CD14-positive monocyte (primary cell): ENCODE data around the gene ME3. TPM values are rescaled to one million over a fixed set of nuclear protein-coding genes. Genes with fewer than 3 reads are reported as not detected.

Source experiments
- DNase-seq, 3 donors: peaks; one replicate each; pipeline ENCODE4 v3.0.0-alpha.2; 2011 to 2022
- H2AFZ ChIP-seq: 2 replicates; pipeline ENCODE4 v1.6.0; 2012; ENCODE audit warnings: mild to moderate bottlenecking, low read depth, low read length, inconsistent platforms; ENCODE audit not compliant: insufficient read depth, poor library complexity, severe bottlenecking
- H3K27ac ChIP-seq, 2 donors: 1 replicate in 1 of 2; 2 replicates in 1 of 2; pipeline ENCODE4 v1.5.1; 2012 to 2013; ENCODE audit warnings: low read length in 2 of 2, control low read depth in 1 of 2, inconsistent platforms in 1 of 2, low read depth in 1 of 2, mild to moderate bottlenecking in 1 of 2
- H3K27me3 ChIP-seq, 2 donors: one replicate each; pipeline versions ENCODE4 v1.6.0 to v1.6.1; 2011 to 2013; ENCODE audit warnings: low read length in 2 of 2; ENCODE audit not compliant: control insufficient read depth in 2 of 2, insufficient read depth in 2 of 2
- H3K36me3 ChIP-seq, 2 donors: replicated peaks in 1 of 2; 1 replicate in 1 of 2; 2 replicates in 1 of 2; pipeline versions ENCODE4 v1.5.1 to v1.6.1; 2012 to 2013; ENCODE audit warnings: low read length in 2 of 2, control low read depth in 1 of 2, inconsistent platforms in 1 of 2, mild to moderate bottlenecking in 1 of 2; ENCODE audit not compliant: insufficient read depth in 2 of 2, control insufficient read depth in 1 of 2
- H3K4me1 ChIP-seq, 2 donors: 1 replicate in 1 of 2; 2 replicates in 1 of 2; pipeline versions ENCODE4 v1.5.1 to v1.6.1; 2012 to 2013; ENCODE audit warnings: low read length in 2 of 2, control low read depth in 1 of 2, inconsistent platforms in 1 of 2, mild to moderate bottlenecking in 1 of 2, moderate library complexity in 1 of 2; ENCODE audit not compliant: insufficient read depth in 2 of 2, control insufficient read depth in 1 of 2
- H3K4me2 ChIP-seq: replicated peaks from 2 replicates; pipeline ENCODE3; 2012; ENCODE audit warnings: low read length, moderate library complexity, mild to moderate bottlenecking; ENCODE audit not compliant: poor library complexity, severe bottlenecking; ENCODE audit errors: extremely low read depth
- H3K4me3 ChIP-seq, 3 experiments: fragments of 200-600 bp in 1 of 3; sonication (generic) in 1 of 3; replicated peaks in 1 of 3; 1 replicate in 2 of 3; 2 replicates in 1 of 3; pipeline ENCODE4 v1.5.1; 2011 to 2013; ENCODE audit warnings: low read length in 3 of 3, mild to moderate bottlenecking in 3 of 3, control low read depth in 2 of 3, low read depth in 2 of 3, inconsistent platforms in 1 of 3, moderate library complexity in 1 of 3
- H3K79me2 ChIP-seq: 2 replicates; pipeline ENCODE4 v1.6.0; 2012; ENCODE audit warnings: mild to moderate bottlenecking, control low read depth, inconsistent platforms, low read length, moderate library complexity; ENCODE audit not compliant: insufficient read depth
- H3K9ac ChIP-seq: 2 replicates; pipeline ENCODE4 v1.6.0; 2017; ENCODE audit warnings: low read length, mild to moderate bottlenecking; ENCODE audit not compliant: insufficient read depth, poor library complexity, severe bottlenecking
- H3K9me3 ChIP-seq, 2 donors: replicated peaks in 1 of 2; 1 replicate in 1 of 2; 2 replicates in 1 of 2; pipeline versions ENCODE4 v1.5.1 to v1.6.1; 2012 to 2013; ENCODE audit warnings: low read length in 2 of 2, control low read depth in 1 of 2; ENCODE audit not compliant: control insufficient read depth in 1 of 2, insufficient read depth in 1 of 2
- H4K20me1 ChIP-seq: 2 replicates; pipeline ENCODE4 v1.6.0; 2012; ENCODE audit warnings: mild to moderate bottlenecking, low read length, control low read depth, moderate library complexity; ENCODE audit not compliant: insufficient read depth
- H3K27ac Mint-ChIP-seq, 7 donors: one replicate each; pipeline ENCODE4 v1.8.0; 2020; ENCODE audit warnings: mild to moderate bottlenecking in 7 of 7, mixed read lengths in 7 of 7, moderate library complexity in 6 of 7, inconsistent platforms in 2 of 7
- H3K27me3 Mint-ChIP-seq, 3 donors: one replicate each; pipeline ENCODE4 v1.8.0; 2021 to 2022; ENCODE audit warnings: low read depth in 3 of 3, mild to moderate bottlenecking in 3 of 3, mixed read lengths in 3 of 3, moderate library complexity in 3 of 3, inconsistent platforms in 1 of 3
- H3K36me3 Mint-ChIP-seq, 2 donors: one replicate each; pipeline ENCODE4 v1.8.0; 2020; ENCODE audit warnings: mixed read lengths in 2 of 2, inconsistent platforms in 1 of 2, mild to moderate bottlenecking in 1 of 2
- H3K4me1 Mint-ChIP-seq: one replicate; pipeline ENCODE4 v1.8.0; 2020; ENCODE audit warnings: mild to moderate bottlenecking, mixed read lengths
- H3K4me3 Mint-ChIP-seq, 2 donors: one replicate each; pipeline ENCODE4 v1.8.0; 2020; ENCODE audit warnings: mild to moderate bottlenecking in 2 of 2, mixed read lengths in 2 of 2, moderate library complexity in 1 of 2
- H3K9me3 Mint-ChIP-seq, 7 donors: one replicate each; pipeline ENCODE4 v1.8.0; 2020 to 2022; ENCODE audit warnings: mixed read lengths in 7 of 7, mild to moderate bottlenecking in 6 of 7, moderate library complexity in 6 of 7, inconsistent platforms in 2 of 7
- CTCF ChIP-seq: fragments of 200-600 bp; IDR thresholded peaks from one replicate; pipeline ENCODE4 v1.8.0; 2022; ENCODE audit warnings: antibody characterized with exemption, mild to moderate bottlenecking
- WGBS: methylation state at CpG from one replicate; pipeline ENCODE4 v1.1.5; 2013; ENCODE audit warnings: missing lambda C conversion rate; ENCODE audit not compliant: insufficient coverage; 5-methylcytosine and 5-hydroxymethylcytosine counted together
- intact Hi-C, 2 donors: fragments of 100-400 bp; cut with micrococcal nuclease; formaldehyde crosslinking; loops; one replicate each; pipeline versions ENCODE4 v1.15.0 to v1.15.1; 2023
- polyA plus RNA-seq, 3 donors: library from polyadenylated mRNA; depleted of rRNA in 1 of 3; unstranded in 2 of 3; stranded (reverse) in 1 of 3; fragments of 300-500 nt in 2 of 3; fragments of >200 nt in 1 of 3; fragmentation: Illumina TruSeq in 2 of 3; gene quantifications; 1 replicate in 2 of 3; 2 replicates in 1 of 3; pipeline ENCODE4 v1.2.3, GENCODE V29; 2012 to 2021

Gene ME3
- polyA plus RNA-seq, 3 donors, result 0.31 to 3.0 (median 0.42) TPM

- no peaks in the 10 kb centered on the region for H3K36me3 ChIP-seq
- H4K20me1 ChIP-seq, result no peaks in the 10 kb centered on the region
- H3K27me3 Mint-ChIP-seq, result peaks cover 0 to 3% (median 0%) of the 10 kb centered on the region in 3 donors
- H3K27ac Mint-ChIP-seq, result no peak overlapping the region
- intact Hi-C loops, result no loop called here
- TF ChIP-seq CTCF, result no peak
- no peak overlapping the region for H3K4me3 ChIP-seq
- no peak overlapping the region for H3K4me2 ChIP-seq
- no peak overlapping the region for H3K9ac ChIP-seq
- H2AFZ ChIP-seq, result no peak overlapping the region
- H3K36me3 Mint-ChIP-seq, result no peaks in the 10 kb centered on the region
- no peaks in the 10 kb centered on the region for H3K27me3 ChIP-seq
- H3K79me2 ChIP-seq, result no peaks in the 10 kb centered on the region
- peaks cover 5% of the 10 kb centered on the region for H3K4me1 Mint-ChIP-seq
- H3K9me3 ChIP-seq, result no peaks in the 10 kb centered on the region
- no peak for DNase-seq
- no peak overlapping the region for H3K4me3 Mint-ChIP-seq
- H3K4me1 ChIP-seq, result no peaks in the 10 kb centered on the region
- no peak overlapping the region for H3K27ac ChIP-seq
- no peaks in the 10 kb centered on the region for H3K9me3 Mint-ChIP-seq
Observed at GRCh38 chr11:86637988-86638387, 34.4 kb downstream of the ME3 start.

GRCh38 chr11:86636275-86636674 is 36.1 kb downstream of the ME3 start:
- Histone ChIP-seq H3K27me3 (no peaks in the 10 kb centered on the region), H3K36me3 (no peaks in the 10 kb centered on the region), H3K4me1 (no peaks in the 10 kb centered on the region), H3K27ac (no peak overlapping the region), H2AFZ (no peak overlapping the region), H3K9ac (no peak overlapping the region), H3K4me2 (no peak overlapping the region), H3K79me2 (no peaks in the 10 kb centered on the region), H3K9me3 (no peaks in the 10 kb centered on the region), H3K4me3 (no peak overlapping the region), H4K20me1 (no peaks in the 10 kb centered on the region)
- intact Hi-C loops, result no loop called here
- TF ChIP-seq CTCF, result no peak
- Mint-ChIP-seq H3K36me3 (no peaks in the 10 kb centered on the region), H3K4me1 (peaks cover 10% of the 10 kb centered on the region), H3K27ac (no peak overlapping the region), H3K4me3 (no peak overlapping the region), H3K27me3 (peaks cover 0 to 5% (median 0%) of the 10 kb centered on the region in 3 donors), H3K9me3 (no peaks in the 10 kb centered on the region)
- DNase-seq, result no peak
- no CpG with 5 or more reads among the region's 1 CpG for WGBS
